K562 (cell line): ENCODE measurements around the gene SHTN1. TPM values are rescaled to one million over a fixed set of nuclear protein-coding genes. Genes with fewer than 3 reads are reported as not detected.

Experiments used
- ATAC-seq: fragments of 200-7000 bp; cut with Tn5 transposase; 3 replicates; pipeline ENCODE4 v1.9.1; 2020; ENCODE audit warnings: moderate library complexity
- BruUV-seq: library from RNA; stranded (reverse); fragments of 400-500 nt; replicated peaks from 2 replicates; lab custom pipeline; 2021; lab: Mats Ljungman, UMichigan
- CTCF ChIA-PET: fragments of 300-600 bp; formaldehyde crosslinking; extraction: SDS; loops from one replicate; lab custom pipeline; 2021; ENCODE audit warnings: low intra/inter-chr PET ratio; lab: Yijun Ruan, JAX
- POLR2A ChIA-PET: fragments of 300-600, 350-650 bp; sonication (Branson Sonifier 250); formaldehyde crosslinking; extraction: SDS; loops from one replicate; lab custom pipeline; 2021; ENCODE audit warnings: antibody characterized with exemption, inconsistent platforms; lab: Yijun Ruan, JAX
- DNase-seq, 4 experiments: peaks; one replicate each; pipeline versions ENCODE4 v3.0.0 to v3.0.0-alpha.2; 2011 to 2018; ENCODE audit warnings: low spot score in 3 of 4, mixed read lengths in 3 of 4; ENCODE audit errors: extremely low read depth in 1 of 4
- FAIRE-seq: peaks from 2 replicates; lab custom pipeline; 2011; peaks lifted over from hg19 to GRCh38; lab: Jason Lieb, UNC
- H2AFZ ChIP-seq: 2 replicates; pipeline ENCODE4 v1.6.0; 2011; ENCODE audit warnings: low read depth, low read length, control low read depth, inconsistent platforms
- H3K27ac ChIP-seq: fragments of 200-600 bp; 3 replicates; pipeline ENCODE4 v1.8.0; 2011; ENCODE audit warnings: low read depth, mild to moderate bottlenecking, control low read depth, inconsistent platforms, low read length, moderate library complexity, mixed read lengths; ENCODE audit errors: extremely low read depth
- H3K27me3 ChIP-seq, 2 experiments: fragments of 300-600 bp in 1 of 2; 2 replicates in 1 of 2; 3 replicates in 1 of 2; pipeline versions ENCODE4 v1.6.0 to v1.8.0; 2011; ENCODE audit warnings: inconsistent platforms in 2 of 2, low read length in 2 of 2, mild to moderate bottlenecking in 1 of 2, mixed read lengths in 1 of 2, moderate library complexity in 1 of 2; ENCODE audit not compliant: control insufficient read depth in 2 of 2, insufficient read depth in 2 of 2
- H3K36me3 ChIP-seq: fragments of 300-600 bp; 3 replicates; pipeline ENCODE4 v1.8.0; 2011; ENCODE audit warnings: mild to moderate bottlenecking, low read length, inconsistent platforms; ENCODE audit not compliant: control insufficient read depth, insufficient read depth
- H3K4me1 ChIP-seq, 2 experiments: fragments of 200-600 bp in 1 of 2; replicated peaks in 1 of 2; 2 replicates in 1 of 2; 3 replicates in 1 of 2; pipeline versions ENCODE4 v1.5.1 to v1.8.0; 2011; ENCODE audit warnings: inconsistent platforms in 2 of 2, low read length in 2 of 2, mild to moderate bottlenecking in 1 of 2, mixed read lengths in 1 of 2, moderate library complexity in 1 of 2; ENCODE audit not compliant: control insufficient read depth in 2 of 2, insufficient read depth in 2 of 2
- H3K4me2 ChIP-seq: 2 replicates; pipeline ENCODE4 v1.6.1; 2011; ENCODE audit warnings: low read length, control low read depth, inconsistent platforms, mixed read lengths; ENCODE audit not compliant: insufficient read depth
- H3K4me3 ChIP-seq: fragments of 200-600 bp; sonication (generic), shearing (Covaris generic); 2 replicates; pipeline ENCODE4 v1.5.1; 2016; ENCODE audit warnings: control low read depth, inconsistent platforms
- H3K79me2 ChIP-seq: fragments of 200-600 bp; 3 replicates; pipeline ENCODE4 v1.8.0; 2011; ENCODE audit warnings: low read length, inconsistent platforms; ENCODE audit not compliant: control insufficient read depth, insufficient read depth
- H3K9ac ChIP-seq, 2 experiments: 2 replicates each; pipeline versions ENCODE4 v1.6.0 to v1.6.1; 2011; ENCODE audit warnings: low read depth in 2 of 2, low read length in 2 of 2, control low read depth in 1 of 2, inconsistent platforms in 1 of 2, mild to moderate bottlenecking in 1 of 2, mixed read lengths in 1 of 2; ENCODE audit not compliant: insufficient read depth in 1 of 2
- H3K9me1 ChIP-seq: one replicate; pipeline ENCODE4 v1.6.0; 2011; ENCODE audit warnings: inconsistent platforms, mild to moderate bottlenecking, low read length, moderate library complexity; ENCODE audit not compliant: control insufficient read depth, insufficient read depth
- H3K9me3 ChIP-seq: replicated peaks from 2 replicates; pipeline ENCODE4 v1.5.1; 2011; ENCODE audit warnings: low read depth, low read length, inconsistent platforms; ENCODE audit not compliant: control insufficient read depth, insufficient read depth
- H4K20me1 ChIP-seq: replicated peaks from 2 replicates; pipeline ENCODE4 v1.6.1; 2011; ENCODE audit warnings: low read length, inconsistent platforms, mixed read lengths; ENCODE audit not compliant: control insufficient read depth, insufficient read depth
- CREB3L1 ChIP-seq: fragments of 450-650 bp; IDR thresholded peaks from 2 replicates; pipeline ENCODE4 v1.6.1; 2014; ENCODE audit warnings: low read depth, mild to moderate bottlenecking, moderate library complexity, borderline replicate concordance
- HMG20B ChIP-seq: fragments of 250-450 bp; sonication (Bioruptor Pico); IDR thresholded peaks from 2 replicates; pipeline ENCODE4 v1.5.0; 2021; ENCODE audit warnings: mild to moderate bottlenecking
- ZNF280B ChIP-seq: fragments of 250-450 bp; sonication (Bioruptor Pico); IDR thresholded peaks from 2 replicates; pipeline ENCODE4 v1.5.1; 2021; ENCODE audit warnings: mild to moderate bottlenecking
- WGBS: fragments of 100-300 bp; shearing (Covaris generic); methylation state at CpG from one replicate; pipeline ENCODE4 v1.1.6; 2016; ENCODE audit warnings: low coverage, mixed read lengths; ENCODE audit not compliant: insufficient coverage; ENCODE audit errors: missing lambda C conversion rate; 5-methylcytosine and 5-hydroxymethylcytosine counted together
- in situ Hi-C: fragments of 300-500 bp; cut with MboI; formaldehyde crosslinking; loops from 4 replicates; pipeline ENCODE4 v1.15.0; 2018; ENCODE audit warnings: inconsistent platforms, mixed read lengths
- intact Hi-C: fragments of 100-400 bp; cut with micrococcal nuclease; formaldehyde crosslinking; loops from 2 replicates; pipeline ENCODE4 v1.14.2; 2022
- polyA plus RNA-seq, 8 experiments: library from polyadenylated mRNA; depleted of rRNA in 4 of 8; stranded (reverse) in 5 of 8; unstranded in 3 of 8; fragments of >200 nt; fragmentation: Nextera tagmentation in 2 of 8; fragmentation: Illumina TruSeq in 1 of 8; extraction: Ambion mirVana in 2 of 8; extraction: Trizol in 1 of 8; gene quantifications; 2 replicates each; pipeline versions ENCODE4 v1.2.1 to v1.2.3, GENCODE V29; 2011 to 2014; ENCODE audit warnings: inconsistent platforms in 1 of 8, missing spikeins in 1 of 8
- total RNA-seq, 7 experiments: library from RNA; depleted of rRNA in 6 of 7; stranded (reverse); fragments of >200 nt in 6 of 7; fragmentation: Illumina TruSeq in 2 of 7; extraction: Trizol in 2 of 7; gene quantifications; 2 replicates each; pipeline versions ENCODE4 v1.2.1 to v1.2.3, GENCODE V29; 2011 to 2021; ENCODE audit warnings: low replicate concordance in 1 of 7

The SHTN1 gene
- total and polyA plus RNA-seq, 9 of the 15 experiments (the other 6 are each of a cell fraction or from before 2014, with no cell fraction given) = 5.4 to 21.3 (median 13.3) TPM

- no peak for TF ChIP-seq HMG20B (CRISPR knock-in tag)
- no peak for TF ChIP-seq ZNF280B (CRISPR knock-in tag)
- TF ChIP-seq, all 486 proteins: peak for 0
These were observed 44.8 kb downstream of the SHTN1 start (continued) for GRCh38 chr10:116960066-116960776.

- Histone ChIP-seq H3K4me3 (no peak overlapping the region), H3K9me3 (no peaks in the 10 kb centered on the region), H3K79me2 (no peaks in the 10 kb centered on the region), H4K20me1 (no peaks in the 10 kb centered on the region), H3K36me3 (peaks cover 46% of the 10 kb centered on the region; the same call in 2 of the 3 replicates), H3K27me3 (no peaks in the 10 kb centered on the region), H3K4me1 (peaks cover 0 to under 1% of the 10 kb centered on the region in 2 experiments; a peak in 2 of 5 replicates), H3K4me2 (no peak overlapping the region), H3K27ac (no peak overlapping the region)
- in situ Hi-C loops (no loop called here), intact Hi-C loops (no loop called here)
- 71% methylated on average over 1 of the region's 1 CpG for WGBS
- ATAC-seq (no peak), DNase-seq (no peak), FAIRE-seq (no peak)
- BruUV-seq = no TSS peak
- POLR2A ChIA-PET = no interaction called here
- CTCF ChIA-PET = no interaction called here
- TF ChIP-seq CREB3L1 = no peak
- TF ChIP-seq, all 486 proteins: peak for 0
- Histone ChIP-seq H3K9ac (no peak overlapping the region), H2AFZ (no peak overlapping the region), H3K9me1 (no peaks in the 10 kb centered on the region)
These were observed 52.3 kb downstream of the SHTN1 start for GRCh38 chr10:116952729-116953128.
